Mesenteric fat pad (tissue), 1 donor: ENCODE measurements around the gene EHD4. TPM values are rescaled to one million over a fixed set of nuclear protein-coding genes. Genes with fewer than 3 reads are reported as not detected.

ENCODE experiments used
- DNase-seq: peaks from one replicate; pipeline ENCODE4 v3.0.0-alpha.2; 2020; ENCODE audit warnings: low spot score
- total RNA-seq: library from RNA; stranded (reverse); fragmentation: NEBNext Ultra II Directional; extraction: Animal tissue kit (Norgen Biotek cat#: 25700); gene quantifications from one replicate; pipeline ENCODE4 v1.2.1, GENCODE V29; 2021
- donor health status: DM: yes; HTN: yes; CAD: no.

EHD4 gene
- total RNA-seq, 1 donor from 2014 or later = 35.7 TPM

GRCh38 chr15:41897363-41897799 is 75.0 kb downstream of the EHD4 start:
- DNase-seq = no peak

GRCh38 chr15:41896566-41896965 is 75.8 kb downstream of the EHD4 start:
- no peak for DNase-seq

- no peak for DNase-seq
Measured at GRCh38 chr15:41895957-41896356, 76.4 kb downstream of the EHD4 start.

GRCh38 chr15:41895491-41895890 is 76.9 kb downstream of the EHD4 start:
- DNase-seq = no peak

GRCh38 chr15:41894791-41895463 is 77.4 kb downstream of the EHD4 start:
- no peak for DNase-seq

GRCh38 chr15:41894251-41894790 is 78.0 kb downstream of the EHD4 start:
- no peak for DNase-seq

GRCh38 chr15:41893422-41894250 is 78.7 kb downstream of the EHD4 start, which contains the start of gene SPTBN5:
Gene SPTBN5 (minus strand): TSS chr15:41894053. CDS start chr15:41893497, 556 bp downstream.
- DNase-seq = no peak

GRCh38 chr15:41892621-41893421 is 79.5 kb downstream of the EHD4 start:
- DNase-seq = no peak

GRCh38 chr15:41891946-41892345 is 80.4 kb downstream of the EHD4 start:
- no peak for DNase-seq

- no peak for DNase-seq
Measured at GRCh38 chr15:41891226-41891625, 81.1 kb downstream of the EHD4 start.

- DNase-seq = no peak
Measured at GRCh38 chr15:41890050-41890690, 82.2 kb downstream of the EHD4 start.

GRCh38 chr15:41888662-41889253 is 83.6 kb downstream of the EHD4 start:
- DNase-seq = no peak

GRCh38 chr15:41887893-41888292 is 84.5 kb downstream of the EHD4 start:
- no peak for DNase-seq

- no peak for DNase-seq
Measured at GRCh38 chr15:41887161-41887560, 85.2 kb downstream of the EHD4 start.

- DNase-seq = no peak
Measured at GRCh38 chr15:41886741-41887140, 85.6 kb downstream of the EHD4 start.

GRCh38 chr15:41885841-41886240 is 86.5 kb downstream of the EHD4 start:
- no peak for DNase-seq

GRCh38 chr15:41885321-41885720 is 87.0 kb downstream of the EHD4 start:
- DNase-seq = no peak

GRCh38 chr15:41884458-41884857 is 87.9 kb downstream of the EHD4 start:
- no peak for DNase-seq

- DNase-seq = no peak
Measured at GRCh38 chr15:41883484-41883825, 88.9 kb downstream of the EHD4 start.

GRCh38 chr15:41882689-41883483 is 89.5 kb downstream of the EHD4 start:
- DNase-seq = no peak
